Activated naive CD8-positive, alpha-beta T cell (primary cell): ENCODE data around the gene BABAM2.
A peak's percentile ranks its signal among the peaks of the same experiment; 100 is the strongest.
"Not testable (repeated sequence)": the region's sequence is repeated elsewhere in the genome, so short reads cannot be mapped to it uniquely, and the experiment has no call there.

Experiments
- H3K27ac Mint-ChIP-seq: one replicate; pipeline ENCODE4 v1.8.0; 2021; ENCODE audit warnings: mixed read lengths
- H3K27me3 Mint-ChIP-seq: one replicate; pipeline ENCODE4 v1.8.0; 2021; ENCODE audit warnings: mixed read lengths
- H3K36me3 Mint-ChIP-seq: one replicate; pipeline ENCODE4 v1.8.0; 2021; ENCODE audit warnings: mixed read lengths
- H3K4me1 Mint-ChIP-seq: one replicate; pipeline ENCODE4 v1.8.0; 2021; ENCODE audit warnings: low read depth, mixed read lengths
- H3K4me3 Mint-ChIP-seq: one replicate; pipeline ENCODE4 v1.8.0; 2021; ENCODE audit warnings: mild to moderate bottlenecking, mixed read lengths
- H3K9me3 Mint-ChIP-seq: one replicate; pipeline ENCODE4 v1.8.0; 2021; ENCODE audit warnings: low read depth, mixed read lengths

Gene BABAM2

DNA sequence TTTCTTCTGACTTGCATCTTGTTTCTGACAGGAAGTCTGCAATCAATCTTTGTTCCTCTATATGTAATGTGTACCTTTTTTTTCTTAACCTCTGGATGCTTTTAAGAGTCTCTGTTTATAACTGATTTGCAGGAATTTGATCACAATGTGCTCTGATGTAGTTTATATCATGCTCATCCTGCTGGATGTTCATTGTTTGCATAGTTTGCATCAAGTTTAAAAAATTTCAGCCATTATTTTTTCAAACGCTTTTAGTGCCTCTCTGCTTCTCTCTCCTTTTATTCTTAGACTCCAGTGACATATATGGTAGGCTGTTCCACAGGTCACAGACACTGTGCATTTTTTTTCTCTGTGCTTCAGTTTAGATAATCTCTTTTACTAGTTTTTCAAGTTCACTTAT is 24.3 kb upstream of the BABAM2 start:
- H3K9me3 Mint-ChIP-seq, result no peaks in the 10 kb centered on the region
- no peak overlapping the region for H3K27ac Mint-ChIP-seq
- H3K4me1 Mint-ChIP-seq, result no peaks in the 10 kb centered on the region
- peaks cover 13% of the 10 kb centered on the region for H3K36me3 Mint-ChIP-seq
- H3K27me3 Mint-ChIP-seq, result peaks cover 2% of the 10 kb centered on the region
- H3K4me3 Mint-ChIP-seq, result no peak overlapping the region

DNA sequence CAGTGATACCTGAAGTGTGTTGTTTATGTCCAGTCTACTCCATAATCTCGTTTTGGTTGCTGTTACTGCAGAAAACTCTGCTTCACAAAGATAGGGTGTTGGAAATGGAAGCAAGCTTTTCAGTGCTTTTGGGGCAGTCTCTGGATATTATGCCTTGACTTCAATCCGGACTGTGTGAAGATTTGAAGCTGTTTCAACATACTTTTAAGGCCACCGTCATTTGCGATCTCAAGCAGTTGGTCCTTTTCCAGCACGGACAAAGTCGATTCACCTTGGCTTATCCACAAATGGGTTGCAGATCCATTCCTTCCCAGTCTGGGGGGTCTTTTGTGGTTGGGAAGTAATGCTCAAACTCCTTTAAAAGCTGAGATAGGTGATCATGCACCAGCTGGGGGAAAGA is 20.8 kb upstream of the BABAM2 start:
- Mint-ChIP-seq H3K4me3 (no peak overlapping the region), H3K36me3 (peaks cover 16% of the 10 kb centered on the region), H3K9me3 (no peaks in the 10 kb centered on the region), H3K27ac (no peak overlapping the region), H3K27me3 (peaks cover 2% of the 10 kb centered on the region), H3K4me1 (no peaks in the 10 kb centered on the region)

DNA sequence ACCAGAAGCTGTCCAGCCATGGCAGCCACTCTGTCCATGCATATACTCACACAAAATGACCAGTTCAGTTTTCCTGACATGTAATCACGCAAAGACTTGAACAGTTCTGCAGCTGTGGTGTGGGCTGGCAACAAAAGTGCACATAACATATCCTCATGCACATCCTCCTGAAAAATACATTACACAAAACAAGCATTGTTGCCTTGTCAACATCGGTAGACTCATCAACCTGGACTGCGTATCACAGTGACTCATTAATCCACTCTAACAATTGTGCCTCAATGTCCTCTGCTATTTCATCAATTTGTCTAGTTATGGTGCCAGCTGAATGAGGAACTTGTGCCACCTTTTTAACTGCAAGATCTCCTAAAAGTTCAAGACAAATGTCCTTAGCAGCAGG is 19.8 kb upstream of the BABAM2 start:
- Mint-ChIP-seq H3K9me3 (no peaks in the 10 kb centered on the region), H3K27me3 (peaks cover 2% of the 10 kb centered on the region), H3K4me3 (no peak overlapping the region), H3K4me1 (no peaks in the 10 kb centered on the region), H3K27ac (no peak overlapping the region), H3K36me3 (peaks cover 17% of the 10 kb centered on the region)

DNA sequence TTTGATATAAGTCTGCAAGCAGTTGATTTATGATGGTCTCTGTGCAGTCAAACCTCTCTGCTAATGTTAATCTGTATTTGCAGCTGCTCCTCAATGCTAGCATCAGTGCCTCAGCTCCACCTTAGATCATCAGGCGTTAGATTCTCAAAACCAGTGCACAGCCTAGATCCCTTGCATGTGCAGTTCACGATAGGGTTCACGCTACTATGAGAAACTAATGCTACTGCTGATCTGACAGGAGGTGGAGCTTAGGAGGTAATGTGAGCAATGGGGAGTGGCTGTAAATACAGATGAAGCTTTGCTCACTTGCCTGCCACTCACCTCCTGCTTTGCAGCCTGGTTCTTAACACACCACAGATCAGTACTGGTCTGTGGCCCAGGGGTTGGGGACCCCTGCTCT is 18.7 kb upstream of the BABAM2 start:
- peaks cover 3% of the 10 kb centered on the region for H3K9me3 Mint-ChIP-seq
- no peak overlapping the region for H3K27ac Mint-ChIP-seq
- no peaks in the 10 kb centered on the region for H3K4me1 Mint-ChIP-seq
- H3K4me3 Mint-ChIP-seq, result no peak overlapping the region
- peaks cover 17% of the 10 kb centered on the region for H3K36me3 Mint-ChIP-seq
- no peaks in the 10 kb centered on the region for H3K27me3 Mint-ChIP-seq

DNA sequence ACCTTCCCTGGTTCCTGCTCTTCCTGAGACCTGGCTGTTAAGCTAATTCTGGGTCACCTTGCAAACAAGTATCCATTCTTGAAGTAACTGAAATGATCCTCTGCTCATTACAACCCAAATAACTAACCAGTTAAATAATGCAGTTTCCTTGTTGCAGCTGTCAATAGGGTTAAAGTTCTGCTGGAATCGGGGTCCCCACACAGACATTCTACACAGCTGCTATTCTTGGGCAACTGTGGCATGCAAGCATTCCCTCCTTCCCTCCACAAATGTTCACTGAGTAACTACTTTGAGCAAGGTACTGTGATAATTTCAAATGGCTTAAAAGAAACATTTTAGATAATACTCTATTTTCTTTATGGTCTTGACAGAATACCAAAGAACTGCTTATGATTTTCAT is 17.4 kb upstream of the BABAM2 start:
- Mint-ChIP-seq H3K27ac (no peak overlapping the region), H3K4me3 (no peak overlapping the region), H3K27me3 (no peaks in the 10 kb centered on the region), H3K36me3 (peaks cover 17% of the 10 kb centered on the region), H3K4me1 (no peaks in the 10 kb centered on the region), H3K9me3 (peaks cover 3% of the 10 kb centered on the region)

DNA sequence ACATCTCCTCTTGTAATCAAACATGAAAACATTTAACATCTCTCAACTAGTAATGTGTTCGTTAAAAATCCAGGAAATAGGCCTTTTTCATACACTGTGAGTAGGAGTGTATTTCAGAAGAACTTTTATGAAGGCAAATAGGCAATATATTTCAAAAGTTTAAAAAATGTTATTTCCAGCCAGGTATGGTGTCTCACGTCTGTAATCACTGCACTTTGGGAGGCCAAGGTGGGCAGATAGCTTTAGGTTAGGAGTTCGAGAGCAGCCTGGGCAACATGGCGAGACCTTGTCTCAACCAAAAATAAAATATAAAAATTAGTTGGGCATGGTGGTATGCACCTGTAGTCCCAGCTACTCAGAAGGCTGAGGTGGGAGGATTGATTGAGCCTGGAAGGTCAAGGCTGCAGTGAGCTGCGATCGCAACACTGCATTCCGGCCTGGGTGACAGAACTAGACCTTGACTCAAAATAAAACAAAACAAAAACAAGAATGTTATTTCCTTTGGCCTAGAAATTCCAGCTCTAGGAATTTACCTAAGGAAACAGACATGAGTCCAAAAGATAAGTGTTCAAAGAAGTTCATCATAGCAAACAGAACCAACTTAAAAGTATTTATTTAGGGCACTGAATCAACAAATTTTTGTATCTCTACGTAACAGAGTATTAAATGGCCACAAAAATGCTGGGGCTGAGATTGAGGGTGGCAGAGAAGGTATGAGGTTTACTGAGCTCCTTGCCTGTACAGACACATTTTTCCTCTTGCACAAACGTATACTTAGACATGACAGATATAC is 15.2 kb upstream of the BABAM2 start:
- Mint-ChIP-seq H3K4me3 (no peak overlapping the region), H3K9me3 (peaks cover 3% of the 10 kb centered on the region), H3K36me3 (peaks cover 21% of the 10 kb centered on the region), H3K27me3 (no peaks in the 10 kb centered on the region), H3K27ac (no peak overlapping the region), H3K4me1 (no peaks in the 10 kb centered on the region)

DNA sequence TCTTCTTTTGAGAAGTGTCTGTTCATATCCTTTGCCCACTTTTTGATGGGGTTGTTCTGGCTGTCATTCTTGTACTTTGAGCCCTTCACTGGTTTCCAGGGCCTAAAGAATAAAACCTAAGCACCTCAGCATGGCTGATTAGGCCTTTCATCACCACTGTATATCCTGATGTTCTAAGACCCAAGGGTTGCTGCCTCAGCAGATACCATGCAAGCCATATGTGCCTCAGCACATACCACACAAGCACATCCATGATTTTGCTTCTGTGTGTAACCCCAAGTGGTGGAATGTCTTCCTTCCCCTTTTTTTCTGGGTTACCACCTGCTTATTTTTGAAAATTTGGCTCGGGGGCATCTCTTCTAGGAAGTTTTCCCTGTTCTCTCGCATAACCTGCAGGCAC is 11.7 kb upstream of the BABAM2 start:
- Mint-ChIP-seq H3K4me1 (no peaks in the 10 kb centered on the region), H3K9me3 (peaks cover 9% of the 10 kb centered on the region), H3K27ac (no peak overlapping the region), H3K36me3 (peaks cover 21% of the 10 kb centered on the region), H3K4me3 (no peak overlapping the region), H3K27me3 (no peaks in the 10 kb centered on the region)

DNA sequence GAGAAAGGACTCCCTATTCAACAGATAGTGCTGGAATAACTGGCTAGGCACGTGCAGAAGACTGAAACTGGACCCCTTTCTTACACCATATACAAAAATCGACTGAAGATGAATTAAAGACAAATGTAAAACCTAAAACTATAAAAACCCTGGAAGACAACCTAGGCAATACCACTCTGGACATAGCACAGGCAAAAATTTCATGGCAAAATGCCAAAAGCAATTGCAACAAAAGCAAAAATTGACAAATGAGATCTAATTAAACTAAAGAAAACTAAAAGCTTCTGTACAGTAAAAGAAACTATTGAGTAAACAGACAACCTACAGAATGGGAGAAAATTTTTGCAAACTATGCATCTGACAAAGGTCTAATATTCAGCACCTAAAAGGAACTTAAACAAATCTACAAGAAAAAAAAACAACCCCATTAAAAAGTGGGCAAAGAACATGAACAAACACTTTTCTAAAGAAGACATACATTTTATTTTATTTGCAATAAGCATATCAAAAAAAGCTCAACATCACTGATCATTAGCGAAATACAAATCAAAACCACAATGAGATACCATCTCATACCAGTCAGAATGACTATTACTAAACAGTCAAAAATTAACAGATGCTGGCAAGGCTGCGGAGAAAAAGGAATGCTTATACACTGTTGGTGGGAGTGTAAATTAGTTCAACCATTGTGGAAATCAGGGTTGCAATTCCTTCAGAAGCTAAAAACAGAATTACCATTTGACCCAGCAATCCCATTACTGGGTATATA is 8.5 kb upstream of the BABAM2 start:
- H3K4me3 Mint-ChIP-seq, H3K27ac Mint-ChIP-seq, H3K4me1 Mint-ChIP-seq, H3K27me3 Mint-ChIP-seq, H3K9me3 Mint-ChIP-seq: not testable (repeated sequence)
- H3K36me3 Mint-ChIP-seq, result peaks cover 16% of the 10 kb centered on the region

DNA sequence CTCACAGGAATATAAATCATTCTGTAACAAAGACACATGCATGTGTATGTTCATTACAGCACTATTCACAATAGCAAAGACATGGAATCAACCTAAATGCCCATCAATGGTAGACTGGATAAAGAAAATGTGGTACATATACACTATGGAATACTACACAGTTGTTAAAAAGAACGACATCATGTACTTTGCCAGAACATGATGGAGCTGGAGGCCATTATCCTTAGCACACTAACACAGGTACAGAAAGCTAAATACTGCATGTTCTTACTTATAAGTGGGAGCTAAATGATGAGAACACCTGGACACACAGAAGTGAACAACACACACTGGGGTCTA is 8.0 kb upstream of the BABAM2 start:
- not testable (repeated sequence) for H3K4me3 Mint-ChIP-seq, H3K4me1 Mint-ChIP-seq, H3K9me3 Mint-ChIP-seq, H3K27me3 Mint-ChIP-seq, H3K27ac Mint-ChIP-seq
- H3K36me3 Mint-ChIP-seq, result peaks cover 16% of the 10 kb centered on the region

DNA sequence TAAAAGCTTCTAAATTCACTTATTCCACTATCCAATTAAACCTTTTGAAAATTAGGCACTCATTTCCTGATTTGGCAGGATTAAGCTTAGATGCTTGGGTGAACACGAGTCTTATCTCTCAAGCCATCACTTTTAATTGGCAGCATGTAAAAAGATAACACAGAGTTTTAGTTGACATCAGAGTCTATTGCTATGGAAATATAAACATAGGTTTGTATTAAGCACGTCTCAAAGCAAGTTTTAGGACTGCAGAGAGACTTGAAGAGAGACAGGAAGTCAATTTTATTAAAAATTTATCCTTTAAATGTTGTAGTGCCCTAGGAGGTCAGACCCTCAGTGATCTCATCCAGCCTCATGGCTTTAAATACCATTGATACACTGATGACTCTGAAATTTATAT is 5.9 kb upstream of the BABAM2 start:
- no peaks in the 10 kb centered on the region for H3K27me3 Mint-ChIP-seq
- peaks cover 6% of the 10 kb centered on the region for H3K9me3 Mint-ChIP-seq
- no peak overlapping the region for H3K4me3 Mint-ChIP-seq
- H3K4me1 Mint-ChIP-seq, result peaks cover 14% of the 10 kb centered on the region
- no peak overlapping the region for H3K27ac Mint-ChIP-seq
- peaks cover 13% of the 10 kb centered on the region for H3K36me3 Mint-ChIP-seq

DNA sequence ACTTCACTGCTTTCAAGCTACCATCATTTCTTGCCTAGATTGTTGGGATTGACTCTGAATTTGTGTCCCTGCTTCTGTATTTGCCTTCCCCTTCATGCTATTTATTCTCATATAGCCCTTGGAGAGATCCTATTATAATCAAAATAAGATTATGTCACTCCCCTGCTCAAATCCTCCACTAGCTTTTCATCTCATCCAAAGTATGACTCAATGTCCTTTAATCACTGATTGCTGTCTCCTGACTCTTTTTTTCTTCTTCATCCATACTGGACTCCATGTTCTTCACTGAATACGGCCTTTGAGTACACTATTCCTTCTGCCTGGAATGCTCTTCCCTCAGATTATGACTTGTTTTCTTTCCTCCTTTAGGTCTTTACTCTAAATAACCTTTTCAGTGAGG is 5.3 kb upstream of the BABAM2 start:
- no peaks in the 10 kb centered on the region for H3K27me3 Mint-ChIP-seq
- H3K27ac Mint-ChIP-seq, result no peak overlapping the region
- H3K9me3 Mint-ChIP-seq, result peaks cover 6% of the 10 kb centered on the region
- H3K4me1 Mint-ChIP-seq, result peaks cover 20% of the 10 kb centered on the region
- no peak overlapping the region for H3K4me3 Mint-ChIP-seq
- peaks cover 7% of the 10 kb centered on the region for H3K36me3 Mint-ChIP-seq

DNA sequence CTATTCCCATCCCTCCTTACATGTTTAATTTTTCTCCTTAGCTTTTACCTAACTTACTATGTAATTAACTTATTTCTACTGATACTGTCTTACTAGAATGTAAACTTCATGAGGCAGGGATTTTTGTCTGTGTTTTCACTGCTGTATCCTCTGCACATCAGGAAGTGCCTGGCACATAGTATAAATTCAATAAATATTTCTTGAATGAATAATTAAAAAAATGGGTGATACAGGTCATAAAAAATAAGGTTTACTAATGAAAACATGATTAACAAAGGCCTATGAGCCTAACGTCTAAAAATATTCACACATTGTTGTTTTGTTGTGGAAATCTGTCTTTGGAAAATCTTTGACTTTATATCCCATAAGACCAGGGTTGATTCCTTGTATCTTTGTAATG is 4.9 kb upstream of the BABAM2 start:
- peaks cover 6% of the 10 kb centered on the region for H3K9me3 Mint-ChIP-seq
- H3K27ac Mint-ChIP-seq, result no peak overlapping the region
- no peak overlapping the region for H3K4me3 Mint-ChIP-seq

DNA sequence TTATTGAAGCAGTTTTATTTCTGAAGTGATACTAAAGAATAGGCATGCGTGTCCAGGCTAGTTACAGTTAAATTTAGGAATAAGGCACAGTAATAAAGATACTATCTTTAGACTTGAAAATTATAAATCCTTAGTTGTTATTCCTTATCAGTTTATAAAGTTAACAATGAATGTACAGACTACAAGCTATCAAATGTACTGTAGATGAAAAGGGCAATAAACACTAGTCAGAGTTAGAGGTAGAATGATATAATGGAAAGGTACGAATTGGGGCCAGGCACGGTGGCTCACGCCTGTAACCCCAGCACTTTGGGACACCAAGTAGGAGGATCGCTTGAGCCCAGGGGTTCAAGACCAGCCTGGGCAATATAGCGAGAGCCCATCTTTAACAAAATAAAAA is 4.2 kb upstream of the BABAM2 start:
- H3K27ac Mint-ChIP-seq, result no peak overlapping the region
- peaks cover 6% of the 10 kb centered on the region for H3K9me3 Mint-ChIP-seq
- peaks cover 27% of the 10 kb centered on the region for H3K4me1 Mint-ChIP-seq
- H3K4me3 Mint-ChIP-seq, result no peak overlapping the region
- H3K27me3 Mint-ChIP-seq, result no peaks in the 10 kb centered on the region
- H3K36me3 Mint-ChIP-seq, result peaks cover 4% of the 10 kb centered on the region

More for the DNA sequence above, 4.9 kb upstream of the BABAM2 start:
- H3K4me1 Mint-ChIP-seq, result peaks cover 22% of the 10 kb centered on the region
- H3K27me3 Mint-ChIP-seq, result no peaks in the 10 kb centered on the region
- peaks cover 4% of the 10 kb centered on the region for H3K36me3 Mint-ChIP-seq

DNA sequence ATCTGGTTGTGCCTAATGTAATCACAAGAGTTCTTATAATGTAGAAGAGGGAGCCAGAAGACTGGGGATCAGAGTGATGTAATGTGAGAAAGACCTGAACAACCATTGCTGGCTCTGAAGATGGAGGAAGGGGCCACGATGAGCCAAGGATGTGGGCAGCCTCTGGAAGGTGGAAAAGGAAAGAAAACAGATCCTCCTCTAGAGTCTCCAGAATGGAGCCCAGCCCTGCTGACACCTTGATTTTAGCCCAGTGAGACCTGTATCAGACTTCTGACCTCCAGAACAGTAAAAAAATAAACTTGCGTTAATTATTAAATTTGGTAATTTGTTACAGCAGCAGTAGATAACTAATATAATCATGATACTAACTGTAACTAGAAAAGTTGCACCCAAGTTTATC is 3.4 kb upstream of the BABAM2 start:
- no peaks in the 10 kb centered on the region for H3K27me3 Mint-ChIP-seq
- peaks cover 2% of the 10 kb centered on the region for H3K36me3 Mint-ChIP-seq
- peaks cover under 1% of the 10 kb centered on the region for H3K9me3 Mint-ChIP-seq
- no peak overlapping the region for H3K27ac Mint-ChIP-seq
- H3K4me1 Mint-ChIP-seq, result peaks cover 35% of the 10 kb centered on the region
- no peak overlapping the region for H3K4me3 Mint-ChIP-seq

DNA sequence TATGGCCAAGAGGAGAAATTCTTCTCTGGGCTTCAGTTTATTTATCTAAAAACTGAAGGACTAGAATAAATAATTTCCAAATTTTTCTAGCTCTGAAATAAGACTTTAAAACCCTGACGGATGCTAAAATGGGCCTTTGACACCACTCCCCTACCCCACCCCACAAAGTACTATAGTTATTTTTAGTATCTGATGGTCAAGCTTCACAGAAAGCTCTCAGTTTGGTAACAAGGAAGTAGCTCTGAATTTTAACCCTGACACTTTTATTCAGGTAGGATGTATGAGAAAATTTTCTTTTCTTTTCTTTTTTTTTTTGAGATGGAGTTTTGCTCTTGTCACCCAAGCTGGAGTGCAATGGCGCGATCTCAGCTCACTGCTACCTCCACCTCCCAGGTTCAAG is 2.7 kb upstream of the BABAM2 start:
- peaks cover 2% of the 10 kb centered on the region for H3K36me3 Mint-ChIP-seq
- peaks cover 42% of the 10 kb centered on the region for H3K4me1 Mint-ChIP-seq
- no peak overlapping the region for H3K27ac Mint-ChIP-seq
- no peaks in the 10 kb centered on the region for H3K9me3 Mint-ChIP-seq
- H3K4me3 Mint-ChIP-seq, result no peak overlapping the region
- H3K27me3 Mint-ChIP-seq, result no peaks in the 10 kb centered on the region

DNA sequence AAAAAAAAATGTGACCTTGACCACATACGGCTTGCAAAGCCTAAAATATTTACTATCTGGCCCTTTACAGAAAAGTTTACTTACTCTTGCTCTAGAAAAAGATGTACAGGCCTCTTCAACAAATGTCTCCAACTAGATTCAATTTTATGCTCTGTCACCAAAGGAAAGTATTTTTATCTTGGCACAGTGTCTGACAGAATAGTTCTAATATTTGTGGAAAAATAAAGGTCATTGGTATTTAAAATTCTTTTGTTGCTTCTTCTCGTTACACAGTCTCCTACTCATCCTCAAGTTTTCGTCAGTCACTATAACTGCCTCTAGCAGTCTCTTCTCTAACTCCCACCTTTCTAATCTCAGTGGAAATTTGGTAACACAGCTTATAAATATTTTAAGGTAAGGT is 1.7 kb upstream of the BABAM2 start:
- Mint-ChIP-seq H3K4me3 (peak overlapping the region; percentile 97), H3K4me1 (peaks cover 49% of the 10 kb centered on the region)

More for the DNA sequence above, 1.7 kb upstream of the BABAM2 start:
- Mint-ChIP-seq H3K36me3 (peaks cover 2% of the 10 kb centered on the region), H3K27ac (peak overlapping the region; percentile 46), H3K9me3 (no peaks in the 10 kb centered on the region), H3K27me3 (no peaks in the 10 kb centered on the region)
